Activated CD4-positive, alpha-beta T cell treated with anti-CD3 and anti-CD28 coated beads, Interleukin-2, amount 50 U/mL, for 4 hours (primary cell): Measurements from ENCODE around the gene CFTR.
"Not testable (repeated sequence)": the region's sequence is repeated elsewhere in the genome, so short reads cannot be mapped to it uniquely, and the experiment has no call there.

Experiments used
- DNase-seq, 2 experiments: peaks; one replicate each; pipeline ENCODE4 v3.0.0-alpha.2; 2020

Gene CFTR

DNA sequence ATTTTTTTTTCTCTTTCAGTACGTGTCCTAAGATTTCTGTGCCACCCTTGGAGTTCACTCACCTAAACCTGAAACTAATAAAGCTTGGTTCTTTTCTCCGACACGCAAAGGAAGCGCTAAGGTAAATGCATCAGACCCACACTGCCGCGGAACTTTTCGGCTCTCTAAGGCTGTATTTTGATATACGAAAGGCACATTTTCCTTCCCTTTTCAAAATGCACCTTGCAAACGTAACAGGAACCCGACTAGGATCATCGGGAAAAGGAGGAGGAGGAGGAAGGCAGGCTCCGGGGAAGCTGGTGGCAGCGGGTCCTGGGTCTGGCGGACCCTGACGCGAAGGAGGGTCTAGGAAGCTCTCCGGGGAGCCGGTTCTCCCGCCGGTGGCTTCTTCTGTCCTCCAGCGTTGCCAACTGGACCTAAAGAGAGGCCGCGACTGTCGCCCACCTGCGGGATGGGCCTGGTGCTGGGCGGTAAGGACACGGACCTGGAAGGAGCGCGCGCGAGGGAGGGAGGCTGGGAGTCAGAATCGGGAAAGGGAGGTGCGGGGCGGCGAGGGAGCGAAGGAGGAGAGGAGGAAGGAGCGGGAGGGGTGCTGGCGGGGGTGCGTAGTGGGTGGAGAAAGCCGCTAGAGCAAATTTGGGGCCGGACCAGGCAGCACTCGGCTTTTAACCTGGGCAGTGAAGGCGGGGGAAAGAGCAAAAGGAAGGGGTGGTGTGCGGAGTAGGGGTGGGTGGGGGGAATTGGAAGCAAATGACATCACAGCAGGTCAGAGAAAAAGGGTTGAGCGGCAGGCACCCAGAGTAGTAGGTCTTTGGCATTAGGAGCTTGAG, at the start of gene CFTR:
Gene CFTR (plus strand): TSS at position 801 of the 830 bp plus-strand sequence. CDS start 70 bp downstream, outside the sequence.
- DNase-seq, result no peak

DNA sequence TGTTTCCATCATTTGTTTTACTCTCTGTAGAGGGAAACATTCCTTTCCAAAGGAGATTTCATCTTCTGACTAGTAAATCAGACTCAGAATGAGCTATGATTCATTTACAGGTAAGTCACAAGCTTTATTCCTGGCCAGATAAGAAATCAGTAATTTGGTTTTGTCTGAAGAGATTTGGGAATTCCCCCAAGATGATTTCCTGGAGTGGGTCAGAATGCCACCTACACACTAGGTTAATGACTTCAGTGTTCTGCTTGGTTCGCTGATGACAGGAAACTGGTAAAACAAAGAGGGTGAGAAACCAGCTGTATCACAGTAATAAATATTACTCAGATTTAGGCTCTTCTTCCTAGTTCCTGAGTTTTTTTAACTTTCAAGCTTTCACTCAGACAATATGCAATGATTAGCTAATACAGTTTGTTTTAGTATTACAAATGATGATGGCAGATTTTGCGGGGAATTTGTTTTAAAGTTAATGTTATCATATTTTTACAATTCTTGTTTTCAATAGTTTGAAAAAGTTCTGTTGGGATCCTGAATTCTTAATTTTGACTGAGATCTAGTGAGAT, 44.3 kb upstream of the CFTR start:
- DNase-seq, result no peak

DNA sequence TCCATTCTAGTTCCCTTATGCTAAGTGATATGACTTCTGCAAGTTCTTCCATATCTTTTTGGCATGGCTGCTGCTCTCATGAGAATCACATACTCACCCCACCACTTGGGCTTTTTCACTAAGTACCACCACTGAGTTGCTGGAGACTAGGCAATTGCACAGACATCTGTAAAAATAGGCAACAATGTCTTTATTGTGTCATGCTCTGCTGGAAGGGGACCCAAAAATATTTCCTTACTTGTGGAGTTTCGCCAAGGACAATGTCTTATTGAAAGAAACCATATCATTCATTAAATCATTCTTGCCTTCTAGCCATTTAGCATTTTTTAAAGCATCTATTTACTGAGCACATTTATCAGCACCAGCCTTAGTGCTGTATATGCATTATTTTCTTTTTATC, 35.2 kb upstream of the CFTR start:
- DNase-seq, result no peak

DNA sequence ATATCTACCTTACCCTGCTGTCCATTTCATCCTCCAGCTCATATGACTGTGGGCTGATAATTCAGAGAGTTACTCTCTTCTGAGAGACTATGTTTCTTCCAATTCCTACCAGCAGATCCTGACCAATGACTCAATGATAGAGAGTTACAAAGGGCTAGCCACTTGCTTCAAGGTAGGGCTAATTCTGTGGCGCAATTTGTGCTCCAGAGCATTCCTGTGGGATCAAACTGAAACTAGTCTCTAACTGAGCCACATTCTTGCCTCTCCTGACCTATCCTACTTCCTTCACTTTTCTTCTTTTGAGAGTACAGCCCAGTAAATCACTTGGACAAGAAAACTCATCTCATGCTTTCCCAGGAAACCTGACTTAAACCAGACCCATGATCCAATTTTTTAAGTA, 34.6 kb upstream of the CFTR start:
- DNase-seq, result no peak

DNA sequence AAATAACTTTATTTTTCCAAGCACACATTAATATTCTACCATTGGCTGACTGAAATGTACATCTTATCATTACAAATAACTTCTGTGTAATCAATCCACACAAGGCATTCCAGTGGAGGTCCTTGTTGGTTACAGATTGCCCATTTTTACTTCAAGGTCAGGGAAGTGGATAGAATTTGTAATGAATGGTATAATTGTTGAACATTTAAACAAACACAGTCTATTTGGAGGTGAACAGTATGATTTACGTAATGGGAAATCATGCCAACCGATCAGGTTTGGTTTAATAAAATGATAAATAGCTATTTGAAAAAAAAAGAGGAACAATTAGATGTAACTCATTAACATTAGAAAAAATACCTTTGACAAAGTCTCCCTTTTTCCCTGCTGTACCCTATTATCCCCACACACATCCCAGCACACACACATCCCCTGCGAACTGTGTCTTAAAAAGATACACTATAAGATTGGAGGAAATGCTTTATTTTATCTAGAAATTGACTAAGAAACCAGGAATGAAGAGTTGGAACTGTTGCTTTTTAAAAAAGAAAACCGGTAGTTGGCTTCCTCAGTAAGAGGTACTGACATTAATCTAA, 33.5 kb upstream of the CFTR start:
- DNase-seq, result no peak

DNA sequence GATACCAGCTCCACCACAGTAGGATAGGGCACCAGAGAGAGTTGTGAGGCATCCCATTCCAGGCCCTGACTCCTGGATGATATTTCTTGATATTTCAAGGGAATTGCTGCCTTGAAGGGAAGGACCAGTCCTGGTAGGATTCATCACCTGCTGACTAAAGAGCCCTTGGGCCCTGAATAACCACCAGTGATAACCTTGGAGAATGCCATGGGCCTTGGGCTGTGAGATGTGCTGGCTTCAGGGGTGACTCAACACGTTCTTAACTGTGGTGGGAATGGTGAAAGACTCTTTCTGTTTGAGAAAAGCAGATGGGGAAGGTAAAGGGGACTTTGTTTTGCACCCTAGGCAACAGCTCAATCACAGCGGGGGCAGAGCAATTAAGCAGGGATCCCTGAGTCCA, 31.2 kb upstream of the CFTR start:
- no peak for DNase-seq

DNA sequence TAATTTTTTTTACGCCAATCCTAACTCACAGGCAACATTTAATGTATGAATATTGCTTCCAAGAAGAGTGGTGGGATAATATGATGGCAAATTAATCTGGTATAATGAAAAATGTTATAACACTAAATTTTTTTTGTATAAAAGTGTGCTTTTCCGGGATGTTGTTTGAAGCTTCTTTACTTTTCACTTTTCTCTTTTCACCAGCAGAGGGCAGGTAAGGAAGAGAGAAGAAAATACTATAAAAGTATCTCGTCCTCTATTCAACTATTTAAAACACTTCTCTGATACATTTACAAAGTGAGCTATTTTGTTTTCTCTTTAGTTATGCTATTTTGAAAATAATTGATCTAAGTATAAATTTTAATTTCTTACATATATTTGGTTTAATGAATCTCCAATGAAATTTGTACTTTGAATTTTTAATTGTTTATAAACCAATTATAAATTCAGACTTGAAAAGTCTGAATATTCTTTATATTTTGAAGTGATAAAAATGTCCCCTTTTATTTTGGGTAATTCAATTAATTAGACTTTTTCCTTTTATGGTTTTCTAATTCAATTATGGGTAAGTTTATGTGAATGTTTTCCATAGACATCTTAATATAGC, 20.7 kb upstream of the CFTR start:
- DNase-seq, result no peak

GRCh38 chr7:117459735-117460134, 20.1 kb upstream of the CFTR start:
- DNase-seq, result no peak

DNA sequence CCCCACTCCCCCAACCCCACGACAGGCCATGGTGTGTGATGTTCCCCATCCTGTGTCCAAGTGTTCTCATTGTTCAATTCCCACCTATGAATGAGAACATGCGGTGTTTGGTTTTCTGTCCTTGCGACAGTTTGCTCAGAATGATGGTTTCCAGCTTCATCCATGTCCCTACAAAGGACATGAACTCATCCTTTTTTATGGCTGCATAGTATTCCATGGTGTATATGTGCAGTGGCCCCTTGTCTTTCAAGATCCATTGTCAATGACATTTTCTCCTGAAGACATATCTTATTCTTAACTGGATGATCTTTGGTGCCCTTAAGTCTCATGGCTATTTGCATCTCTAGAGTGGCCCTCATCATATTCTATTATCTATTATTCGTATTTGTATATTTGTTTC, 19.0 kb upstream of the CFTR start:
- not testable (repeated sequence) for DNase-seq

- DNase-seq, result no peak
These were observed 11.7 kb upstream of the CFTR start for GRCh38 chr7:117468174-117468573.

DNA sequence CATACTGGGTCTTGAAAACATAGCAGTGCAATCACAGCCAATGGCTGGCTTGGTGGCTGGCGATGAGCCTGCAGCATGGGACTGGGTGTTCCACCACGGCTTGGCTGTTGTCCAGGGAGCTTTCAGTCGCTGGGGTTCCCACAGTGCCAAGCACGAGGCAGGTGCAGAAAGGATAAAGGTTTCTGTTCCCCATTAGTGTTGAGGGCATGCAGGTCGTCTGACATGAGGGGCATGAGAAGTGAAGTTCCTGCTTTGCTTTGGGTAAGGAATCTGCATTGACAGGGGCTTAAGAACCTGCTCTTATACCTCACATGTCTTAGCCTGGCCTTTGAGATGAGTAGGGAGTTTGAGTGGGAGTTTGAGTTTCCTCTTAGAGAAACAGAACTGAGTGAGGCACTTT, 9.0 kb upstream of the CFTR start:
- DNase-seq, result no peak

DNA sequence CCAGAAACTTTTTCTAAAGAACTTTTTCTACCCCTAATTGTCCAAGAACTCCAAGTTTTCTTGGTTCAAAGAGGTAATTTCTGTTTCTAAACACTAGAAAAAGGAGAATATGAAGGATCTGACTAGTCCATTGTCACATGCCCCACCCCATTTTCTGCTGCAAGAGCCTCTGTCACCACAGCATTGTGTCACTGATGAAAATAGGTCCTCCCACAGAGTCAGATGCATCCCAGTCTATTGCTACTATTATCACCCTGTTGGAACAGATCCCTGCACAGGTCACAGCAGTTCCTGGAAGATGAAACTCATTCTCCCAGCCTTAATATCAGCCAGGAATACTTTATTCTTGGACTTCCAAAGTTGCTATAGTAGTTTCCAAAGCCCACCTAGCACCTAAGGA, 7.5 kb upstream of the CFTR start:
- DNase-seq, result no peak

GRCh38 chr7:117476557-117477215, 3.1 kb upstream of the CFTR start:
- no peak for DNase-seq

DNA sequence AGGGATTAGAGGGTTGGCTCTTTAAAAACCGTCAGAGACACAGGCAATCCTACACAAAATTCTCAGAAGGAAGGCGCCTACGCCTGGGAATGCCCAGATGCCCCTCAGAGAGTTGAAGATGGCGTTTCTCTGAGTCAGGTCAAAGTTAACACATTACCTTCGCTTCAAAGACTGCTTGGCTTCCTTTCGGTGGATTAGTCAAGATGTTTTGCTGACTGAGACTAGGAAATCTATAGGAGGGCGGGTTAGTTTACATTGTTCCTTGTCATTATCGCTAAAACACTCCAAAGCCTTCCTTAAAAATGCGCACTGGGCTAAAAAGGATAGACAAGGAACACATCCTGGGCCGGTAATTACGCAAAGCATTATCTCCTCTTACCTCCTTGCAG, 995 bp upstream of the CFTR start:
- no peak for DNase-seq

GRCh38 chr7:117480055-117480362, 184 bp downstream of the CFTR start:
- no peak for DNase-seq

GRCh38 chr7:117480978-117481377, 1.2 kb downstream of the CFTR start:
- no peak for DNase-seq

DNA sequence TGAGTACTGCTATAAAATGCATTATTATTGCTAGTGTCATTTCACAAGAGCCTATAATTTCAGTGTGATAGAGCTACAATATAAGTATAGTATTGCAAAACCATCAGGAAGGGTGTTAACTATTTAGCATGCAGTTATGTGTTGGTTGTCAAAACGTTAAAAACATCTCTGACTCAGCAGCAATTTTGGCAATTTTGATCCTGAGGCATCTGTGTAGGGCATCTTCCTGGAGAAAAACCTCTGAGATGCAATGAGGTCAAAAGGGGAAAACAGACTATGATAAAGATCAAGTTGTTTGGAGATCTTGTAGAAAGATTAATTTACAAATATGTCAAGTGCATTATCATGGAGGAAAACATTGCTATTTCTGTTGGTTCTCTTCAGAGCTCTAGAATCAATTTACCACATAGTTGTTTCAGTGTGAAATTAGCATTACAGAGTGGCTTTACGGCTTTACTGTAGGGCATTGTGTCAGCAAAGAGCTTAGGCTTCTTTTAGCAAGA, 5.3 kb downstream of the CFTR start:
- no peak for DNase-seq

DNA sequence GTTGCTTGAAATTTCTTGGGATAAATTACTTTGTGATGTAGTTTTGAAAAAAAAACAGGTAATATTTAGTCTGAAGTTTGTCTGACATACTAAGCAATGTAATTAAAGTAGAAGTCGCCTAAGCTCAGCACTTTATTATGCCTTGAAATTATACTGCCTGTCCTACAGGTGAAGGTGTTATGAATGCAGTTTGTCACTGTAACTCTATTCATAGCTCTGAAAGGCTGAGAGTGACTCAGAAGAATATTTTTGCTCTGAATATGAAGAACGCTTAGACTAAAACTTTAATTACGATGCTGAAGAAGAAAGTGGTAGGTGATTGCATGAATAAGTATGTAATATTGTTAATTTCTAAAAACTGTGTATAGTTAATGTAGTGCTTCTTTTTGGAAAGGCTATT, 9.2 kb downstream of the CFTR start:
- DNase-seq, result no peak

DNA sequence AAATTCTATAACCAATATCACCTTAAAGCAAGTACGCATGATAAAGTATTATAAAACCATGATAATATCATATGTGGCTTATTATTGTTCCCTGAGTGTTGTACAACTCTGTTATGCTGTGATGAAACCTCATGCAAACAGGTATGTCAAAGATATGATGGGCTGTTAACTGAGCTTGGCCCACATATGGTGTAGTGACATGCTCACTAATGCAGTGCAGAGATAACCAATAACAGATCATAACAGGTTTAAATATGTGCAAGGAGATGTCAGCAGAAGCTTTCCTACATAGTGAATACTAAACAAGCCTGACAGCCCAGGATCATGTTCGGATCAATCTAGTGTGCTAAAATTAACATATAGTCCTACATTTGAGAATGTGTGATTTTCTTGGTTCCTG, 9.6 kb downstream of the CFTR start:
- DNase-seq, result no peak

DNA sequence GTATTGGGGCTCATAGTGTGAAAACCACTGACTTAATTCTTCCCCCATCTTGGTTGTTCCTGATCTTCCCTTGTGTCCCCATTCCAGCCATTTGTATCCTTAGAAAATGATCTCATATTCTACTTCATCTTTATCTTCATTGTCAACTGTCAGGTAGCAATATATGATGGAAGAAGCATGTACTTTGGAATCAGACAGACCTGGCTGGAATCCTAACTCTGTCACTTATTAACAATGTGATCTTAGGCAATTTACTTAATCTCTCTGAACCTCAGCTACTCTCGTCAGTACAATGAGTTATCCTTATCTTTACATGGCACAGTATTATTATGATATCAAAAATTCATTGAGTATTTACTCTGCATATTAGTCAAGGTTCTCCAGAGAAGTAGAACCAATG, 10.1 kb downstream of the CFTR start:
- no peak for DNase-seq

DNA sequence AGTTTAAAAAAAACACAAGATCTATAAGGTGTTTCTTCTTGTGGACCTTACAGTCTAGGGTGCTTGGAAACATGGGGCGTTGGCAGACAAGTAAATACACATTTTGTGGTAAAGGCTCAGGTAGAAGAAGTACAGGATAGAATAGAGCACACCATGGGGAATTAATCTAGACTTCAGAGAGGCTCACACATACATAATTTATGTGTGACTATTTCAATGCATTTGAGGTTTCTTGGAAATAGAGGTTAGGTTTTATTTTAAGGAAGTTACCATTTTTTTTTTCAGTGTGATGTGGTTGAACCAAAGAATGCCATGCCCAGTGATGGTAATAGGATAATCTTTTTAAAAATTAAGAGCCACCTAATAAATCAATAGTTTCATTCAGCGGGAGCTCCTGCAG, 12.8 kb downstream of the CFTR start:
- DNase-seq, result no peak

DNA sequence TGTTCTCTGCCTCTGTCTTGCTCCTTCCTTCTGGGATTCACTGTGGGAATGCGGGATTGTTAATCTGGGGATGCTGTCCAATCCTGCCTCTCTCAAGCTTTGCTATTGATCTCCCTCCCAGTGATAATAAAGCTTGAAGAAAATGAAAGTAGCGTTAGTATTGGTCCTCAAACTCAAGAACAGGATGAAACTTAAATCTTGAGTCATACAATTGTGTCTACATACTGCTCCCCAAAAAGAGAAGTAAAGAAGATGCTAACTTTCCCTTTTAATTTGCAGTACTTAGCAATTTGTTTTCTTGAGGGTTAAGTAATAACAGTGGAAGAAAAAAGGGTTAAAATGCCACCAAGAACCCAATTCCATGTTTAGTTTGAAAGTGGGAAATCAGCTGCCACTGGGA, 13.6 kb downstream of the CFTR start:
- DNase-seq, result no peak

DNA sequence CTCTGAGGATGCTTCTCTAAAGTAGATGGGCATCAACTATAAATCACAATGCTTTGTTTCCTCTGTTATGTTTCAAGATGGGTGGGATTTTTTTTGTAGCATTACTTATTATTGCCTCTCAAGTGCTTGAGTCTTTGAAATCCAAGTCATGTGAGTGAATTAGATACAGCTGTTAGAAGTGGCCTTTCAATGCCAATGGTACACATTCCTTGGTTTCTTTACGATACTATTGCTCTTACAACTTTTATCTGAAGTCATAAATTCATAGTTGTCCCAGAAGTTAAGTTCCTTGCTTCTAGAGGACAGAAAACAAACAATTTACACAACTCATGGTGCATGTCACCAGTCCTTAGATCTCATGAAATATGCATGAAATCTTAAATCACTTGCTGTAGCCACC, 15.5 kb downstream of the CFTR start:
- DNase-seq, result no peak

GRCh38 chr7:117502331-117502730, 22.5 kb downstream of the CFTR start:
- DNase-seq, result no peak
